SH-SY5Y (cell line): ENCODE measurements around the gene ALPL.

Experiments
- GATA2 ChIP-seq: IDR thresholded peaks from 2 replicates; pipeline ENCODE4 v1.6.1; 2011; ENCODE audit warnings: mild to moderate bottlenecking, low read depth, low read length
- GATA3 ChIP-seq: IDR thresholded peaks from 2 replicates; pipeline ENCODE4 v1.6.1; 2011; ENCODE audit warnings: low read depth, mild to moderate bottlenecking, low read length, moderate library complexity

- no peak for TF ChIP-seq GATA2
- TF ChIP-seq GATA3: no peak
Observed at GRCh38 chr1:21601278-21602048, 92.2 kb downstream of the ALPL start.
